ENCODE results near the gene ARVCF. TPM values are rescaled to one million over a fixed set of nuclear protein-coding genes. Genes with fewer than 3 reads are reported as not detected.

Gene ARVCF
- total and polyA plus RNA-seq, 8 donors = 18.2 to 40.3 (median 24.4) TPM

GRCh38 chr22:20009582-20010306 is 6.9 kb downstream of the ARVCF start:
- Histone ChIP-seq H3K9me3 (no peaks in the 10 kb centered on the region), H3K27ac (no peak overlapping the region), H3K27me3 (peaks cover 0 to 2% of the 10 kb centered on the region in 2 donors), H3K4me1 (peaks cover 0 to 9% of the 10 kb centered on the region in 2 donors), H3K4me3 (no peak overlapping the region), H3K36me3 (no peaks in the 10 kb centered on the region)
- intact Hi-C loops (cut with DNase I) = no loop called here
- peak in 1 of 4 donors; percentile 37 for DNase-seq
- no peak for ATAC-seq
- TF ChIP-seq CTCF (IDR thresholded peaks at IDR 0.05) = no peak

- Histone ChIP-seq H3K4me3 (no peak overlapping the region), H3K4me1 (peaks cover 0 to 7% of the 10 kb centered on the region in 2 donors), H3K27ac (no peak overlapping the region), H3K9me3 (peaks cover 0 to 6% of the 10 kb centered on the region in 2 donors), H3K27me3 (no peaks in the 10 kb centered on the region), H3K36me3 (no peaks in the 10 kb centered on the region)
- intact Hi-C loops (cut with DNase I) = no loop called here
- peak in 1 of 4 donors; percentile 61 for DNase-seq
- ATAC-seq = no peak
- TF ChIP-seq CTCF (IDR thresholded peaks at IDR 0.05) = no peak
Measured at GRCh38 chr22:20009018-20009491, 7.6 kb downstream of the ARVCF start.

- peaks cover 0 to 4% of the 10 kb centered on the region in 2 donors for H3K4me1 ChIP-seq
- intact Hi-C loops (cut with DNase I) = no loop called here
- ATAC-seq = no peak
- no peak overlapping the region for H3K4me3 ChIP-seq
- no peak for TF ChIP-seq CTCF (IDR thresholded peaks at IDR 0.05)
- no peak overlapping the region for H3K27ac ChIP-seq
- peaks cover 0 to 11% of the 10 kb centered on the region in 2 donors for H3K9me3 ChIP-seq
- H3K27me3 ChIP-seq = no peaks in the 10 kb centered on the region
- DNase-seq = peak in 1 of 4 donors; percentile 62
- no peaks in the 10 kb centered on the region for H3K36me3 ChIP-seq
Measured at GRCh38 chr22:20008221-20008995, 8.2 kb downstream of the ARVCF start.

- ATAC-seq = no peak
- no peak overlapping the region for H3K27ac ChIP-seq
- intact Hi-C loops (cut with DNase I) = no loop called here
- no peak for TF ChIP-seq CTCF (IDR thresholded peaks at IDR 0.05)
- H3K4me1 ChIP-seq = no peaks in the 10 kb centered on the region
- no peaks in the 10 kb centered on the region for H3K36me3 ChIP-seq
- no peak for DNase-seq
- no peaks in the 10 kb centered on the region for H3K27me3 ChIP-seq
- peaks cover 0 to 16% of the 10 kb centered on the region in 2 donors for H3K9me3 ChIP-seq
- no peak overlapping the region for H3K4me3 ChIP-seq
Measured at GRCh38 chr22:20004464-20004863, 12.2 kb downstream of the ARVCF start.

GRCh38 chr22:20003304-20003703 is 13.3 kb downstream of the ARVCF start:
- intact Hi-C loops (cut with DNase I) = no loop called here
- H3K9me3 ChIP-seq = peaks cover 0 to 16% of the 10 kb centered on the region in 2 donors
- H3K27ac ChIP-seq = no peak overlapping the region
- TF ChIP-seq CTCF (IDR thresholded peaks at IDR 0.05) = no peak
- no peak overlapping the region for H3K4me3 ChIP-seq
- H3K27me3 ChIP-seq = no peaks in the 10 kb centered on the region
- DNase-seq (no peak), ATAC-seq (no peak)
- H3K36me3 ChIP-seq = no peaks in the 10 kb centered on the region
- H3K4me1 ChIP-seq = peaks cover 0 to 6% of the 10 kb centered on the region in 2 donors
